ENCODE data around the gene KDM4C. TPM values are rescaled to one million over a fixed set of nuclear protein-coding genes. Genes with fewer than 3 reads are reported as not detected.

KDM4C gene
- total and polyA plus RNA-seq, 12 donors = 6.1 to 18.2 (median 14.6) TPM

- no peak overlapping the region for H3K4me3 ChIP-seq
- H3K27ac ChIP-seq = no peak overlapping the region
- intact Hi-C loops (cut with DNase I) = no loop called here
- no peaks in the 10 kb centered on the region for H3K9me3 ChIP-seq
- no peaks in the 10 kb centered on the region for H3K27me3 ChIP-seq
- no peak for DNase-seq
- TF ChIP-seq CTCF (IDR thresholded peaks at IDR 0.05) = no peak
- H3K4me1 ChIP-seq = peaks cover 0 to 10% (median 4%) of the 10 kb centered on the region in 9 donors
- no peak for ATAC-seq
- 77 to 82% methylated on average over 2 of the region's 2 CpGs for WGBS, 2 donors
- H3K36me3 ChIP-seq = peaks cover 0 to 7% (median 0%) of the 10 kb centered on the region in 9 donors
Measured at GRCh38 chr9:6922680-6923079, 164.9 kb downstream of the KDM4C start.

- no peak for TF ChIP-seq CTCF (IDR thresholded peaks at IDR 0.05)
- no peaks in the 10 kb centered on the region for H3K27me3 ChIP-seq
- peaks cover 0 to 7% (median 0%) of the 10 kb centered on the region in 9 donors for H3K36me3 ChIP-seq
- H3K27ac ChIP-seq = no peak overlapping the region
- no peak for ATAC-seq
- DNase-seq = no peak
- H3K4me1 ChIP-seq = peaks cover 0 to 14% (median 6%) of the 10 kb centered on the region in 9 donors
- no peak overlapping the region for H3K4me3 ChIP-seq
- intact Hi-C loops (cut with DNase I) = no loop called here
- WGBS, 2 donors = 89 to 92% methylated on average over 5 of the region's 5 CpGs
- H3K9me3 ChIP-seq = no peaks in the 10 kb centered on the region
Measured at GRCh38 chr9:6923086-6923485, 165.3 kb downstream of the KDM4C start.

- peaks cover 0 to 21% (median 8%) of the 10 kb centered on the region in 9 donors for H3K4me1 ChIP-seq
- TF ChIP-seq CTCF (IDR thresholded peaks at IDR 0.05) = no peak
- WGBS, 2 donors = 85 to 95% methylated on average over 3 of the region's 3 CpGs
- ATAC-seq = peak in 1 of 8 donors; percentile 19
- no peak for DNase-seq
- H3K4me3 ChIP-seq = no peak overlapping the region
- no peaks in the 10 kb centered on the region for H3K9me3 ChIP-seq
- intact Hi-C loops (cut with DNase I) = no loop called here
- peaks cover 0 to 7% (median 0%) of the 10 kb centered on the region in 9 donors for H3K36me3 ChIP-seq
- no peaks in the 10 kb centered on the region for H3K27me3 ChIP-seq
- no peak overlapping the region for H3K27ac ChIP-seq
Measured at GRCh38 chr9:6924149-6924548, 166.4 kb downstream of the KDM4C start.

- intact Hi-C loops (cut with DNase I) = no loop called here
- TF ChIP-seq CTCF (IDR thresholded peaks at IDR 0.05) = no peak
- DNase-seq = no peak
- Histone ChIP-seq H3K4me1 (peaks cover 0 to 21% (median 8%) of the 10 kb centered on the region in 9 donors), H3K27ac (no peak overlapping the region), H3K27me3 (no peaks in the 10 kb centered on the region), H3K9me3 (no peaks in the 10 kb centered on the region), H3K36me3 (peaks cover 0 to 7% (median 0%) of the 10 kb centered on the region in 9 donors), H3K4me3 (no peak overlapping the region)
- WGBS, 2 donors = 55 to 71% methylated on average over 8 of the region's 8 CpGs
- peak in 6 of 8 donors; percentile 34 to 83 (median 58) for ATAC-seq
Measured at GRCh38 chr9:6924988-6925563, 167.3 kb downstream of the KDM4C start.
